Hepatocyte (in vitro differentiated cells): ENCODE results near the gene USP14. TPM values are rescaled to one million over a fixed set of nuclear protein-coding genes. Genes with fewer than 3 reads are reported as not detected.

ENCODE experiments used
- DNase-seq: peaks from one replicate; pipeline ENCODE4 v3.0.0-alpha.2; 2016; ENCODE audit warnings: low spot score
- H2AFZ ChIP-seq: fragments of 200-600 bp; sonication (generic); 2 replicates; pipeline ENCODE4 v1.6.0; 2016; ENCODE audit warnings: antibody characterized with exemption, mild to moderate bottlenecking
- H3K27ac ChIP-seq: fragments of 200-600 bp; sonication (generic); 2 replicates; pipeline ENCODE4 v1.5.1; 2016; ENCODE audit warnings: mild to moderate bottlenecking
- H3K27me3 ChIP-seq: fragments of 200-600 bp; sonication (generic); 2 replicates; pipeline ENCODE4 v1.6.1; 2016
- H3K36me3 ChIP-seq: fragments of 200-600 bp; sonication (generic); replicated peaks from 2 replicates; pipeline ENCODE4 v1.5.1; 2016; ENCODE audit warnings: low read depth; ENCODE audit not compliant: insufficient read depth
- H3K4me1 ChIP-seq: fragments of 200-600 bp; sonication (generic); 2 replicates; pipeline ENCODE4 v1.5.1; 2016; ENCODE audit warnings: mild to moderate bottlenecking, moderate library complexity; ENCODE audit not compliant: insufficient read depth
- H3K4me2 ChIP-seq: fragments of 200-600 bp; sonication (generic); 2 replicates; pipeline ENCODE4 v1.6.0; 2016
- H3K4me3 ChIP-seq: fragments of 200-600 bp; sonication (generic); 2 replicates; pipeline ENCODE4 v1.5.1; 2016; ENCODE audit warnings: mild to moderate bottlenecking
- H3K79me2 ChIP-seq: fragments of 200-600 bp; sonication (generic); 2 replicates; pipeline ENCODE4 v1.6.0; 2017; ENCODE audit warnings: mild to moderate bottlenecking
- H3K9me2 ChIP-seq: fragments of 200-600 bp; sonication (generic); replicated peaks from 2 replicates; pipeline ENCODE4 v1.6.0; 2017; ENCODE audit warnings: mild to moderate bottlenecking; ENCODE audit not compliant: insufficient read depth
- H3K9me3 ChIP-seq: fragments of 200-600 bp; sonication (generic); 2 replicates; pipeline ENCODE4 v1.5.1; 2016; ENCODE audit warnings: low read depth, mild to moderate bottlenecking
- H4K20me1 ChIP-seq: fragments of 200-600 bp; sonication (generic); 2 replicates; pipeline ENCODE4 v1.6.0; 2016; ENCODE audit warnings: mild to moderate bottlenecking; ENCODE audit not compliant: insufficient read depth, poor library complexity, severe bottlenecking
- EZH2 ChIP-seq: fragments of 200-600 bp; sonication (generic); IDR thresholded peaks from 2 replicates; pipeline ENCODE4 v1.6.1; 2016; ENCODE audit warnings: antibody characterized with exemption, mild to moderate bottlenecking, borderline replicate concordance
- EZH2phosphoT487 ChIP-seq: fragments of 200-600 bp; sonication (generic); IDR thresholded peaks from one replicate; pipeline ENCODE4 v1.6.1; 2018; ENCODE audit warnings: antibody characterized with exemption, mild to moderate bottlenecking, low read depth, moderate library complexity; ENCODE audit not compliant: unreplicated experiment, severe bottlenecking
- WGBS: methylation state at CpG from one replicate; pipeline ENCODE4 v1.1.6; 2016; ENCODE audit warnings: low lambda C conversion rate; ENCODE audit errors: missing lambda C conversion rate; 5-methylcytosine and 5-hydroxymethylcytosine counted together
- polyA plus RNA-seq: library from polyadenylated mRNA; unstranded; fragments of >200 nt; fragmentation: Nextera tagmentation; extraction: Ambion mirVana; gene quantifications from 2 replicates; pipeline ENCODE4 v1.2.1, GENCODE V29; 2016
- total RNA-seq: library from RNA; depleted of rRNA; stranded (reverse); fragments of >200 nt; gene quantifications from 2 replicates; pipeline ENCODE4 v1.2.3, GENCODE V29; 2014
- TF ChIP-seq, protein P1 (sequence below): fragments of 200-600 bp; sonication (generic); IDR thresholded peaks from 2 replicates; pipeline ENCODE4 v1.5.1; 2016; ENCODE audit warnings: antibody characterized with exemption, mild to moderate bottlenecking; ENCODE audit not compliant: poor library complexity

Gene USP14
- total and polyA plus RNA-seq, 2 experiments from 2014 or later, result 37.5 to 47.5 TPM

DNA sequence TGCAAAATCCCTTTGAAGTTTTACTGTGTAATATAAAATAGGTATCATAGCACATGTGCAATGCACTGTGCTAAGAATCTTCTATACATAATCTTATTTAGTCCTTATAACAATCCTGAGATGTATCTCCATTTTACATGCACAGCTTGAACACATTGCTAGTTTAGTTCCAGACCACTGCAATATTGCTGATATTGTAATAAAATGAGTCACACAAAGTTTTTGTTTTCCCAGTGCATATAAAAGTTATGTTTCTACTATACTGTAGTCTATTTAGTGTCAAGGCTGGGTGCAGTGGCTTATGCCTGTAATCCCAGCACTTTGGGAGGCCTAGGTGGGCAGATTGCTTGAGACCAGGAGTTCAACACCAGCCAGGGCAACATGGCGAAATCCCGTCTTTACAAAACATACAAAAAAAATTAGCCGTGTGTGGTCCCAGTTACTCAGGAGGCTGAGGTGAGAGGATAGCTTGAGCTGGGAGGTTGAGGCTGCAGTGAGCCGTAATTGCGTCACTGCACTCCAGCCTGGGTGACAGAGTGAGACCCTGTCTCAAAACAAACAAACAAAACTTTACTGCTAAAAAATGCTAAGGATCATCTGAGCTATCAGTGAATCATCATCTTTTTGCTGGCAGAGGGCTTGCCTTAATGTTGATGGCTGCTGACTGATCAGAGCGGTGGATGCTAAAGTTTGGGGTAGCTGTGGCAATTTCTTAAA, 1.7 kb upstream of the USP14 start:
- peaks cover 31% of the 10 kb centered on the region for H3K79me2 ChIP-seq
- no peak overlapping the region for H3K4me2 ChIP-seq
- H3K4me1 ChIP-seq, result peaks cover 16% of the 10 kb centered on the region
- no peaks in the 10 kb centered on the region for H3K9me3 ChIP-seq
- no peak overlapping the region for H2AFZ ChIP-seq
- H3K9me2 ChIP-seq, result no peaks in the 10 kb centered on the region
- no peak for TF ChIP-seq EZH2phosphoT487
- TF ChIP-seq, protein P1, sequence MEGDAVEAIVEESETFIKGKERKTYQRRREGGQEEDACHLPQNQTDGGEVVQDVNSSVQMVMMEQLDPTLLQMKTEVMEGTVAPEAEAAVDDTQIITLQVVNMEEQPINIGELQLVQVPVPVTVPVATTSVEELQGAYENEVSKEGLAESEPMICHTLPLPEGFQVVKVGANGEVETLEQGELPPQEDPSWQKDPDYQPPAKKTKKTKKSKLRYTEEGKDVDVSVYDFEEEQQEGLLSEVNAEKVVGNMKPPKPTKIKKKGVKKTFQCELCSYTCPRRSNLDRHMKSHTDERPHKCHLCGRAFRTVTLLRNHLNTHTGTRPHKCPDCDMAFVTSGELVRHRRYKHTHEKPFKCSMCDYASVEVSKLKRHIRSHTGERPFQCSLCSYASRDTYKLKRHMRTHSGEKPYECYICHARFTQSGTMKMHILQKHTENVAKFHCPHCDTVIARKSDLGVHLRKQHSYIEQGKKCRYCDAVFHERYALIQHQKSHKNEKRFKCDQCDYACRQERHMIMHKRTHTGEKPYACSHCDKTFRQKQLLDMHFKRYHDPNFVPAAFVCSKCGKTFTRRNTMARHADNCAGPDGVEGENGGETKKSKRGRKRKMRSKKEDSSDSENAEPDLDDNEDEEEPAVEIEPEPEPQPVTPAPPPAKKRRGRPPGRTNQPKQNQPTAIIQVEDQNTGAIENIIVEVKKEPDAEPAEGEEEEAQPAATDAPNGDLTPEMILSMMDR, result no peak
- TF ChIP-seq EZH2, result no peak
- H4K20me1 ChIP-seq, result peaks cover 13% of the 10 kb centered on the region
- H3K4me3 ChIP-seq, result no peak overlapping the region
- 96% methylated on average over 6 of the region's 6 CpGs for WGBS
- H3K36me3 ChIP-seq, result no peaks in the 10 kb centered on the region
- no peak overlapping the region for H3K27ac ChIP-seq
- no peak for DNase-seq
- no peaks in the 10 kb centered on the region for H3K27me3 ChIP-seq

DNA sequence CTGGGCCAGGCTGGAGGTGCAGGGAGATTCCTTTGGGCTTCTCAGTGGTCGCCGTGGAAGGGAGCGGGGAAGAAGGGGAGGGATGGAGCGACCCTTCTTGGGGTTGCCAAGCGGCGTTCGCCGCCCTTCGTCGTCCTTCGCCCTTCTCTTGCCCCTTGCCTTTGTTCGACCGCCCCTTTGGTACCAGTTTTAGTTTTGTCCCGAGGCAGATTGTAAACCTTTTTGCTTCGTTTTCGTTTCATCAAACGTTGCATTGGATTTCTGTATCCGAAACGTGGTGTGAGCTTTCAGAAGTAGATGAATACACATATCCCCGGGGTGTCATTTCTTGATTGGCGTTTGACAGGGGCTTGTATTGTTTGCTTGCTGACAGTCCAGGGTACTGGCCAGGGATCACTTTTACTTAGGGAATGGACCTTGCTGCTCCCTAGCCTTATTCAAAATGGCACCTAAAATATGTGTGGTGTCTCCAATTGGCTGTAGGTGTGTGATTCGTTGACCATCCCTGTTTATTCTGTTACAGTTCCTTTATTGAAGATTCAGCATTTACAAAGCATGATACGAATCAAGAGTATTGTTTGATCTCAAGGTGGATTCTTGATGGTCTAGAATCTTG, 788 bp downstream of the USP14 start:
- H3K4me3 ChIP-seq, result peak overlapping the region; percentile 74
- H3K36me3 ChIP-seq, result no peaks in the 10 kb centered on the region
- H3K4me1 ChIP-seq, result peaks cover 16% of the 10 kb centered on the region
- TF ChIP-seq, protein P1, result no peak
- TF ChIP-seq EZH2phosphoT487, result no peak
- WGBS, result 4% methylated on average over 23 of the region's 23 CpGs
- peak; percentile 17 for DNase-seq
- peaks cover 18% of the 10 kb centered on the region for H4K20me1 ChIP-seq
- H3K4me2 ChIP-seq, result peak overlapping the region; percentile 72
- H3K27ac ChIP-seq, result peak overlapping the region; percentile 96
- H3K9me2 ChIP-seq, result no peaks in the 10 kb centered on the region
- no peaks in the 10 kb centered on the region for H3K27me3 ChIP-seq
- H2AFZ ChIP-seq, result peak overlapping the region; percentile 75
- no peaks in the 10 kb centered on the region for H3K9me3 ChIP-seq
- H3K79me2 ChIP-seq, result peaks cover 56% of the 10 kb centered on the region

DNA sequence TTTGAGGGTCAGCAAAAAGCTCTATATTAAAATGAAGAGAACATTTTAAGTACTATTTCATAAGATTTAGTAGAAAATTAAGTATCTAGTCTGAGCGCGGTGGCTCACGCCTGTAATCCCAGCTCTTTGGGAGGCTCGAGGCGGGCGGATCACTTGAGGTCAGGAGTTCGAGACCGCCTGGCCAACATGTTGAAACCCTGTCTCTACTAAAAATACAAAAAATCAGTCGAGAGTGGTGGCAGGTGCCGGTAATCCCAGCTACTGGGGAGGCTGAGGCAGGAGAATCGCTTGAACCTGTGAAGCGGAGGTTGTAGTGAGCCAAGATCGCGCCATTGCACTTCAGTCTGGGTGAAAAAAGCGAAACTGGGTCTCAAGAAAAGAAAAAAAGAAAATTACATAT, 1.6 kb downstream of the USP14 start:
- Histone ChIP-seq H3K4me1 (peaks cover 16% of the 10 kb centered on the region), H4K20me1 (peaks cover 18% of the 10 kb centered on the region), H3K4me2 (peak overlapping the region; percentile 72), H3K9me2 (no peaks in the 10 kb centered on the region), H3K36me3 (no peaks in the 10 kb centered on the region), H3K4me3 (no peak overlapping the region), H2AFZ (no peak overlapping the region), H3K27ac (peak overlapping the region; percentile 96), H3K27me3 (no peaks in the 10 kb centered on the region), H3K79me2 (peaks cover 64% of the 10 kb centered on the region), H3K9me3 (no peaks in the 10 kb centered on the region)
- DNase-seq, result no peak
- no peak for TF ChIP-seq EZH2phosphoT487
- TF ChIP-seq, protein P1, result no peak
- no peak for TF ChIP-seq EZH2
- 98% methylated on average over 15 of the region's 15 CpGs for WGBS
